GM21360 (cell line): Measurements from ENCODE around the gene SLC6A12.

Source experiments
- ATAC-seq: cut with Tn5 transposase; IDR thresholded peaks from one replicate; pipeline ENCODE4 v1.9.1; 2021; ENCODE audit warnings: mild to moderate bottlenecking, moderate library complexity; ENCODE audit not compliant: unreplicated experiment

Gene SLC6A12

GRCh38 chr12:145369-145960 is 68.5 kb downstream of the SLC6A12 start:
- ATAC-seq: no peak

- ATAC-seq: no peak
Measured at GRCh38 chr12:144650-145284, 69.2 kb downstream of the SLC6A12 start.

- no peak for ATAC-seq
Measured at GRCh38 chr12:143964-144649, 69.8 kb downstream of the SLC6A12 start.

GRCh38 chr12:140162-140561 is 73.8 kb downstream of the SLC6A12 start:
- ATAC-seq: no peak
